Psoas muscle (tissue), 8 donors: Measurements from ENCODE around the gene NSG1. TPM values are rescaled to one million over a fixed set of nuclear protein-coding genes. Genes with fewer than 3 reads are reported as not detected.

ENCODE experiments used
- ATAC-seq, 4 donors: fragments of 200-7000 bp; cut with Tn5 transposase; one replicate each; pipeline ENCODE4 v1.9.1; 2020; ENCODE audit warnings: moderate library complexity in 3 of 4, mild to moderate bottlenecking in 2 of 4
- DNase-seq, 2 donors: peaks; one replicate each; pipeline ENCODE4 v3.0.0-alpha.2; 2020
- H3K27ac ChIP-seq: fragments of 200-600 bp; one replicate; pipeline ENCODE4 v1.8.0; 2022
- H3K27me3 ChIP-seq, 3 donors: fragments of 200-600 bp in 1 of 3; one replicate each; pipeline versions ENCODE4 v1.6.1 to v1.8.0; 2013 to 2022; ENCODE audit warnings: low read length in 2 of 3, mild to moderate bottlenecking in 2 of 3, moderate library complexity in 1 of 3; ENCODE audit not compliant: insufficient read depth in 3 of 3
- H3K36me3 ChIP-seq, 2 donors: fragments of 200-600 bp in 1 of 2; one replicate each; pipeline versions ENCODE4 v1.6.1 to v1.8.0; 2013 to 2022; ENCODE audit warnings: low read depth in 1 of 2, mild to moderate bottlenecking in 1 of 2, moderate library complexity in 1 of 2; ENCODE audit not compliant: insufficient read depth in 1 of 2
- H3K4me1 ChIP-seq: fragments of 200-600 bp; one replicate; pipeline ENCODE4 v1.8.0; 2022
- H3K4me3 ChIP-seq: fragments of 200-600 bp; one replicate; pipeline ENCODE4 v1.8.0; 2022; ENCODE audit warnings: mild to moderate bottlenecking
- H3K9me3 ChIP-seq: fragments of 200-600 bp; one replicate; pipeline ENCODE4 v1.8.0; 2022
- WGBS, 3 donors: extraction: QIAGEN DNeasy Blood & Tissue Kit; methylation state at CpG; one replicate each; pipeline versions ENCODE4 v1.1.6 to v1.1.7; 2013; 5-methylcytosine and 5-hydroxymethylcytosine counted together
- intact Hi-C, 2 donors: fragments of 100-400 bp; cut with DNase I; formaldehyde crosslinking; loops; one replicate each; pipeline versions ENCODE4 v1.11.0 to v1.14.2; 2022
- polyA plus RNA-seq, 3 donors: library from polyadenylated mRNA; stranded (reverse); fragments of 200-250 nt; gene quantifications; one replicate each; pipeline ENCODE4 v1.2.3, GENCODE V29; 2013
- total RNA-seq, 4 donors: library from RNA; stranded (reverse); fragmentation: NEBNext Ultra II Directional in 2 of 4; extraction: Animal tissue kit (Norgen Biotek cat#: 25700) in 2 of 4; gene quantifications; one replicate each; pipeline versions ENCODE4 v1.2.1 to v1.2.4, GENCODE V29; 2021 to 2023
- TF ChIP-seq, protein P1 (sequence below): fragments of 200-600 bp; IDR thresholded peaks from one replicate; pipeline ENCODE4 v1.8.0; 2022; ENCODE audit warnings: antibody characterized with exemption
- donor health status: healthy with polysubstance abuse.
- donor health status: DM: no; HTN: no; CAD: no; lungs with moderate emphysema.
- donor health status: Bipolar disorder and iron deficiency.
- donor health status: healthy.
- donor health status: DM: yes; HTN: yes; CAD: no.
- donor health status: DM: no; HTN: no; CAD: no.
- donor health status: DM: no; HTN: no; CAD: no.
- donor health status: DM: yes; HTN: yes; CAD: no.

The NSG1 gene
- total and polyA plus RNA-seq, 7 donors: 0.11 to 0.50 (median 0.28) TPM; not detected in 2

DNA sequence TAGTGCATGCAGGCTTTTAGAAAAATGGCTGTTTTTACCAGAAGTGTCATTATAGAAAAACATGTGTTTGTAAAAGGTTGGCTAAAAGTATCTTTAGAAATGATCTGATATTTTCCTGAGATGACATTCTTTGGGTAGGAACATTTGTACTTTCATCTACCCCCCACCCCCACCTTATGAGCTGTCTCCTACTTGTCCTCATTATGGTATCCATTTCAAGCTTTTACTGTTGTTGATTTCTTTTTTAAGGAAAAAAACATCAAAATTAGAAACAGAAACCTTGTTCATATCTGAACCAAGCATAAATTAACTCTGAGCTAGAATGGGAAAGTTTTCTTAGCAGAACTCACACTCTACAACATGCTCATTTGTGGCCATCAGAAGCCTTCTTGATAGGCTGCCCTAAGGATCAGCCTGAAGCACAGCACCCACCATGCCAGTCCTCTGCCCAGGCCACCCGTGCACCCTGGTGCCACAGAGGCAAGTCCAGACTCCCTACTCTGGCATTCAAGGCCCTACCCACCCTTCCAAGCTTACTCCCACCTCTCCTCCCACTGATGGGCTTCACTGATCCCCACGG, 49.4 kb downstream of the NSG1 start:
- no peak for ATAC-seq
- 88 to 100% (median 91%) methylated on average over 2 of the region's 2 CpGs for WGBS, 3 donors

DNA sequence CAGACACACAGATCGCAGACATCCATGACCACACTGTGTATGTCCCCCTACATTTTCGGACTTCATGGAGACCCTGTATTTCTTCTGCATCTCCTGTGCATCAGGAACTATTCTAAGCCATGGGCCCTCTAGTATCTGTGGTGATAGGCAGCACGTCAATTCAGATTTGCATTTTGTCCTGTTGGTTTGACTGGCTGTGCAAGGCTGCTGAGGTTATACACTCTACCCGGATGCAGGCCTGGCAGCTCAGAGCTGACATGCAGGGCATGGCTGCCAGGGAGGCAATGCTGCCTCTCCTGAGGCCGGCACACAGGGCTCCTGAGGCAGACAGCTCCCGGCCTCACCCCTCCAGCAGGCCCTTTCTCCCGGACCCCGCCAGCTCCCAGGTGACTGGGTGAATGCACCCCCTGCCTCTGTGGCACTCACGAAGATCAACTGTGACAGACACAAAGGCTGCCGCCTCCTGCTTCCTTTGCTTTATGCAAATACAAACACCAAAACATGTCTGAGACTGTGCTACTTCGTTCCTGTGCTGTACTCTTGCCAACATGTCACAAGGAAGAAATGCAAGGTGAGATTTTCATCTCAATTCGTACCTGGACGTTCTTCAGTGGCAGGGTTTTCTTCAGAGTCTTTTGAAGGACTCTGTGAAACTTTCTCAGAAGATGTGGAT, 51.0 kb downstream of the NSG1 start:
- intact Hi-C loops: no loop called here
- Histone ChIP-seq H3K36me3 (peaks cover 4 to 44% of the 10 kb centered on the region in 2 donors), H3K9me3 (no peaks in the 10 kb centered on the region), H3K4me1 (no peaks in the 10 kb centered on the region), H3K4me3 (no peak overlapping the region), H3K27me3 (no peaks in the 10 kb centered on the region), H3K27ac (no peak overlapping the region)
- WGBS, 3 donors: 94 to 97% (median 96%) methylated on average over 13 of the region's 13 CpGs
- ATAC-seq: no peak
- no peak for DNase-seq
- TF ChIP-seq, protein P1, sequence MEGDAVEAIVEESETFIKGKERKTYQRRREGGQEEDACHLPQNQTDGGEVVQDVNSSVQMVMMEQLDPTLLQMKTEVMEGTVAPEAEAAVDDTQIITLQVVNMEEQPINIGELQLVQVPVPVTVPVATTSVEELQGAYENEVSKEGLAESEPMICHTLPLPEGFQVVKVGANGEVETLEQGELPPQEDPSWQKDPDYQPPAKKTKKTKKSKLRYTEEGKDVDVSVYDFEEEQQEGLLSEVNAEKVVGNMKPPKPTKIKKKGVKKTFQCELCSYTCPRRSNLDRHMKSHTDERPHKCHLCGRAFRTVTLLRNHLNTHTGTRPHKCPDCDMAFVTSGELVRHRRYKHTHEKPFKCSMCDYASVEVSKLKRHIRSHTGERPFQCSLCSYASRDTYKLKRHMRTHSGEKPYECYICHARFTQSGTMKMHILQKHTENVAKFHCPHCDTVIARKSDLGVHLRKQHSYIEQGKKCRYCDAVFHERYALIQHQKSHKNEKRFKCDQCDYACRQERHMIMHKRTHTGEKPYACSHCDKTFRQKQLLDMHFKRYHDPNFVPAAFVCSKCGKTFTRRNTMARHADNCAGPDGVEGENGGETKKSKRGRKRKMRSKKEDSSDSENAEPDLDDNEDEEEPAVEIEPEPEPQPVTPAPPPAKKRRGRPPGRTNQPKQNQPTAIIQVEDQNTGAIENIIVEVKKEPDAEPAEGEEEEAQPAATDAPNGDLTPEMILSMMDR: no peak

More for the DNA sequence above, 49.4 kb downstream of the NSG1 start:
- intact Hi-C loops: no loop called here
- H3K27me3 ChIP-seq: no peaks in the 10 kb centered on the region
- H3K4me1 ChIP-seq: no peaks in the 10 kb centered on the region
- no peak for DNase-seq
- TF ChIP-seq, protein P1: no peak
- H3K36me3 ChIP-seq: peaks cover 4 to 58% of the 10 kb centered on the region in 2 donors
- no peak overlapping the region for H3K4me3 ChIP-seq
- no peaks in the 10 kb centered on the region for H3K9me3 ChIP-seq
- no peak overlapping the region for H3K27ac ChIP-seq

DNA sequence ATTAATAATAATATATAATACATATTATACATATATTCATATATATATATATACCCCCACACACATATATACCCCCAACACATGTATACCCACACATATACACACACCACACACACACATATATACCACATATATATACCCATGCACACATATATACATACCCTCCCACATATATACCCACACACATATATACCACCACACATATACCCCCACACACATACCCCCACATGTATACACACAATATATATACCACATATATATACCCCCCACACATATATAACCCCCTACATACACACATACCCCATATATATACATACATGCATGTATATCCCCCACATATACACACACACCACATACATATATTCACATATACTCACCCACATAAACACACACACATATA, 52.0 kb downstream of the NSG1 start:
- Histone ChIP-seq H3K27me3 (no peaks in the 10 kb centered on the region), H3K36me3 (peaks cover 4 to 36% of the 10 kb centered on the region in 2 donors), H3K9me3 (no peaks in the 10 kb centered on the region), H3K4me3 (no peak overlapping the region), H3K27ac (no peak overlapping the region), H3K4me1 (peaks cover 1% of the 10 kb centered on the region)
- TF ChIP-seq, protein P1: no peak
- intact Hi-C loops: no loop called here
- DNase-seq: no peak
- ATAC-seq: no peak

DNA sequence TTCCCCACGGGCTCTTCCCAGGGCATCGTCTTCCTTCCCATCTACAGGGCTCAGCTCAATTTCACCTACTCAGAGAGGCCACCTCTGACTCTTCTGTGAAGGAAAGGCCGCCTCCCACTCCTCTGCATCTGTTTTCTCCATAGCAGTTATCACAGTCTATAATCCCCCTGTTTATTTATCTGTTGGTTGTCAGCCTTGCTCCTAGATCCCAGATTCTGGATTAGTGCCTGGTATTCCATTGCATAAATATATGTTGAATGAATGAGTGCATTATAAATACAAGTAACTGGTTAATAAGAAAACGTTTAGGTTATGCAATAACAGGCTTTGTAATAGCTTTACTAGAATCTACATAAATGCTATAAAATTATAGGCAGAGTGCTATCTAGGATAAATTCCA, 52.9 kb downstream of the NSG1 start:
- Histone ChIP-seq H3K27ac (no peak overlapping the region), H3K4me3 (no peak overlapping the region), H3K4me1 (peaks cover 3% of the 10 kb centered on the region), H3K36me3 (peaks cover 4 to 30% of the 10 kb centered on the region in 2 donors), H3K9me3 (no peaks in the 10 kb centered on the region), H3K27me3 (no peaks in the 10 kb centered on the region)
- TF ChIP-seq, protein P1: no peak
- ATAC-seq (no peak), DNase-seq (no peak)
- 87 to 92% (median 88%) methylated on average over 4 of the region's 4 CpGs for WGBS, 3 donors
- intact Hi-C loops: no loop called here
